B cell (primary cell): ENCODE data around the gene PIK3IP1. TPM values are rescaled to one million over a fixed set of nuclear protein-coding genes. Genes with fewer than 3 reads are reported as not detected.

ENCODE experiments used
- ATAC-seq: fragments of 200-7000 bp; cut with Tn5 transposase; one replicate; pipeline ENCODE4 v1.10.0; 2021; ENCODE audit warnings: low read depth, mild to moderate bottlenecking, moderate number of reproducible peaks, moderate library complexity
- CTCF ChIA-PET: fragments of 350-600 bp; sonication (Branson Sonifier 250); formaldehyde crosslinking; loops from one replicate; lab custom pipeline; 2021; ENCODE audit warnings: antibody characterized with exemption, inconsistent platforms; lab: Charles Lee
- POLR2A ChIA-PET: fragments of 350-600 bp; sonication (Branson Sonifier 250); formaldehyde crosslinking; loops from one replicate; lab custom pipeline; 2021; ENCODE audit warnings: antibody characterized with exemption; lab: Charles Lee
- DNase-seq: peaks from one replicate; pipeline ENCODE4 v3.0.0; 2013
- H2AFZ ChIP-seq: 2 replicates; pipeline ENCODE4 v1.6.1; 2012; ENCODE audit warnings: mild to moderate bottlenecking, low read depth, low read length; ENCODE audit not compliant: insufficient read depth, poor library complexity, severe bottlenecking
- H3K27ac ChIP-seq, 2 donors: 1 replicate in 1 of 2; 2 replicates in 1 of 2; pipeline ENCODE4 v1.5.1; 2012 to 2013; ENCODE audit warnings: low read length in 2 of 2, mild to moderate bottlenecking in 2 of 2, moderate library complexity in 1 of 2
- H3K27me3 ChIP-seq, 4 experiments: fragments of 200-600 bp in 1 of 4; sonication (generic) in 1 of 4; replicated peaks in 1 of 4; 1 replicate in 2 of 4; 2 replicates in 2 of 4; pipeline versions ENCODE4 v1.6.1 to v1.7.0; 2013 to 2016; ENCODE audit warnings: low read length in 3 of 4, mild to moderate bottlenecking in 2 of 4, mixed read lengths in 1 of 4, moderate library complexity in 1 of 4; ENCODE audit not compliant: insufficient read depth in 4 of 4, control insufficient read depth in 3 of 4; ENCODE audit errors: control extremely low read depth in 1 of 4
- H3K36me3 ChIP-seq, 2 experiments: replicated peaks in 1 of 2; 1 replicate in 1 of 2; 2 replicates in 1 of 2; pipeline versions ENCODE4 v1.6.1 to v1.7.1; 2013; ENCODE audit warnings: low read length in 1 of 2; ENCODE audit not compliant: insufficient read depth in 2 of 2, control insufficient read depth in 1 of 2; ENCODE audit errors: control extremely low read depth in 1 of 2, extremely low read depth in 1 of 2
- H3K4me1 ChIP-seq, 2 donors: fragments of 200-600 bp in 1 of 2; sonication (generic) in 1 of 2; 1 replicate in 1 of 2; 2 replicates in 1 of 2; pipeline versions ENCODE4 v1.5.1 to v1.6.1; 2013 to 2017; ENCODE audit warnings: low read length in 2 of 2; ENCODE audit not compliant: control insufficient read depth in 2 of 2, insufficient read depth in 2 of 2
- H3K4me2 ChIP-seq: replicated peaks from 2 replicates; pipeline ENCODE3; 2012; ENCODE audit warnings: mild to moderate bottlenecking, low read depth, low read length; ENCODE audit not compliant: poor library complexity, severe bottlenecking
- H3K4me3 ChIP-seq, 5 experiments: fragments of 200-600 bp in 1 of 5; sonication (generic) in 1 of 5; 1 replicate in 3 of 5; 2 replicates in 2 of 5; pipeline versions ENCODE4 v1.5.1 to v1.7.0; 2011 to 2016; ENCODE audit warnings: low read length in 4 of 5, mild to moderate bottlenecking in 4 of 5, low read depth in 2 of 5, control low read depth in 1 of 5, moderate library complexity in 1 of 5; ENCODE audit not compliant: insufficient read depth in 1 of 5; ENCODE audit errors: control extremely low read depth in 1 of 5, extremely low read depth in 1 of 5
- H3K79me2 ChIP-seq: fragments of 200-600 bp; sonication (generic); one replicate; pipeline ENCODE4 v1.6.0; 2016; ENCODE audit warnings: low read length; ENCODE audit not compliant: control insufficient read depth, insufficient read depth
- H3K9ac ChIP-seq: fragments of 200-600 bp; sonication (generic); 2 replicates; pipeline ENCODE4 v1.6.1; 2017; ENCODE audit warnings: mild to moderate bottlenecking, low read length, moderate library complexity
- H3K9me3 ChIP-seq, 3 donors: one replicate each; pipeline versions ENCODE4 v1.6.1 to v1.7.1; 2013; ENCODE audit warnings: low read length in 2 of 3; ENCODE audit not compliant: control insufficient read depth in 2 of 3, insufficient read depth in 1 of 3; ENCODE audit errors: control extremely low read depth in 1 of 3
- H4K20me1 ChIP-seq: 2 replicates; pipeline ENCODE4 v1.6.0; 2012; ENCODE audit warnings: mild to moderate bottlenecking, low read length; ENCODE audit not compliant: insufficient read depth, control insufficient read depth, poor library complexity, severe bottlenecking
- H3K27ac Mint-ChIP-seq: one replicate; pipeline ENCODE4 v1.8.0; 2021; ENCODE audit warnings: mixed read lengths
- H3K27me3 Mint-ChIP-seq: one replicate; pipeline ENCODE4 v1.8.0; 2021; ENCODE audit warnings: mixed read lengths
- H3K4me1 Mint-ChIP-seq: one replicate; pipeline ENCODE4 v1.8.0; 2021; ENCODE audit warnings: mixed read lengths
- H3K4me3 Mint-ChIP-seq: one replicate; pipeline ENCODE4 v1.8.0; 2021; ENCODE audit warnings: mixed read lengths
- H3K9me3 Mint-ChIP-seq: one replicate; pipeline ENCODE4 v1.8.0; 2022; ENCODE audit warnings: mixed read lengths; ENCODE audit not compliant: insufficient read depth
- EZH2 ChIP-seq: IDR thresholded peaks from 2 replicates; pipeline ENCODE4 v1.6.1; 2012; ENCODE audit warnings: borderline replicate concordance, low read depth, mild to moderate bottlenecking, moderate library complexity, low read length; ENCODE audit not compliant: insufficient read depth, poor library complexity, severe bottlenecking
- WGBS: methylation state at CpG from one replicate; pipeline ENCODE4 v1.1.5; 2013; ENCODE audit warnings: missing lambda C conversion rate; ENCODE audit not compliant: insufficient coverage; 5-methylcytosine and 5-hydroxymethylcytosine counted together
- intact Hi-C: fragments of 100-400 bp; cut with micrococcal nuclease; formaldehyde crosslinking; loops from one replicate; pipeline ENCODE4 v1.10.0; 2022
- polyA plus RNA-seq: library from polyadenylated mRNA; depleted of rRNA; stranded (reverse); fragments of >200 nt; gene quantifications from 2 replicates; pipeline ENCODE4 v1.2.3, GENCODE V29; 2012
- total RNA-seq, 2 donors: library from RNA; stranded (reverse); fragments of 120-200 nt in 1 of 2; gene quantifications; 1 replicate in 1 of 2; 2 replicates in 1 of 2; pipeline versions ENCODE4 v1.2.3 to v1.2.4, GENCODE V29; 2013 to 2022
- TF ChIP-seq, protein P1 (sequence below): fragments of 200-600 bp; IDR thresholded peaks from one replicate; pipeline ENCODE4 v1.8.0; 2022; ENCODE audit warnings: antibody characterized with exemption, mild to moderate bottlenecking

The PIK3IP1 gene
- total and polyA plus RNA-seq, 2 donors (not counting 1 experiment from before 2014, with no cell fraction given): 89.8 to 92.9 TPM

DNA sequence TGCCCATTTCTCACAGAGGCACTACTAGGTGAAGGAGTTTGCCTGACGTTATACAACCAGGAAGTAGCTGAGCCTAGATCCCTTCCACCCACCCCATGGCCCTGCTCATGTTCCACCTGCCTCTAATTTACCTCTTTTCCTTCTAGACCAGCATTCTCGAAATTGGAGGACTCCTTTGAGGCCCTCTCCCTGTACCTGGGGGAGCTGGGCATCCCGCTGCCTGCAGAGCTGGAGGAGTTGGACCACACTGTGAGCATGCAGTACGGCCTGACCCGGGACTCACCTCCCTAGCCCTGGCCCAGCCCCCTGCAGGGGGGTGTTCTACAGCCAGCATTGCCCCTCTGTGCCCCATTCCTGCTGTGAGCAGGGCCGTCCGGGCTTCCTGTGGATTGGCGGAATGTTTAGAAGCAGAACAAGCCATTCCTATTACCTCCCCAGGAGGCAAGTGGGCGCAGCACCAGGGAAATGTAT lies 14.1 kb downstream of the PIK3IP1 start:
- no peak overlapping the region for H3K4me3 Mint-ChIP-seq
- H3K27ac ChIP-seq: peak overlapping the region in 1 of 2 donors; percentile 44
- 98% methylated on average over 7 of the region's 9 CpGs for WGBS

DNA sequence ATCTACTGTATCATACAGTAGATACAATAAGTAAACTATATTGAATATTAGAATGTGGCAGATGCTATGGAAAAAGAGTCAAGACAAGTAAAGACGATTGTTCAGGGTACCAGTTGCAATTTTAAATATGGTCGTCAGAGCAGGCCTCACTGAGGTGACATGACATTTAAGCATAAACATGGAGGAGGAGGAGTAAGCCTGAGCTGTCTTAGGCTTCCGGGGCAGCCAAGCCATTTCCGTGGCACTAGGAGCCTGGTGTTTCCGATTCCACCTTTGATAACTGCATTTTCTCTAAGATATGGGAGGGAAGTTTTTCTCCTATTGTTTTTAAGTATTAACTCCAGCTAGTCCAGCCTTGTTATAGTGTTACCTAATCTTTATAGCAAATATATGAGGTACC lies 14.5 kb downstream of the PIK3IP1 start:
- H3K4me2 ChIP-seq: no peak overlapping the region
- TF ChIP-seq EZH2: no peak
- TF ChIP-seq, protein P1, sequence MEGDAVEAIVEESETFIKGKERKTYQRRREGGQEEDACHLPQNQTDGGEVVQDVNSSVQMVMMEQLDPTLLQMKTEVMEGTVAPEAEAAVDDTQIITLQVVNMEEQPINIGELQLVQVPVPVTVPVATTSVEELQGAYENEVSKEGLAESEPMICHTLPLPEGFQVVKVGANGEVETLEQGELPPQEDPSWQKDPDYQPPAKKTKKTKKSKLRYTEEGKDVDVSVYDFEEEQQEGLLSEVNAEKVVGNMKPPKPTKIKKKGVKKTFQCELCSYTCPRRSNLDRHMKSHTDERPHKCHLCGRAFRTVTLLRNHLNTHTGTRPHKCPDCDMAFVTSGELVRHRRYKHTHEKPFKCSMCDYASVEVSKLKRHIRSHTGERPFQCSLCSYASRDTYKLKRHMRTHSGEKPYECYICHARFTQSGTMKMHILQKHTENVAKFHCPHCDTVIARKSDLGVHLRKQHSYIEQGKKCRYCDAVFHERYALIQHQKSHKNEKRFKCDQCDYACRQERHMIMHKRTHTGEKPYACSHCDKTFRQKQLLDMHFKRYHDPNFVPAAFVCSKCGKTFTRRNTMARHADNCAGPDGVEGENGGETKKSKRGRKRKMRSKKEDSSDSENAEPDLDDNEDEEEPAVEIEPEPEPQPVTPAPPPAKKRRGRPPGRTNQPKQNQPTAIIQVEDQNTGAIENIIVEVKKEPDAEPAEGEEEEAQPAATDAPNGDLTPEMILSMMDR: no peak
- H3K9me3 Mint-ChIP-seq: no peaks in the 10 kb centered on the region
- H3K27ac Mint-ChIP-seq: peak overlapping the region; percentile 50
- H4K20me1 ChIP-seq: peaks cover 9% of the 10 kb centered on the region
- ATAC-seq: no peak
- intact Hi-C loops: no loop called here
- H3K9ac ChIP-seq: no peak overlapping the region
- no peaks in the 10 kb centered on the region for H3K9me3 ChIP-seq
- DNase-seq: no peak
- no peaks in the 10 kb centered on the region for H3K27me3 ChIP-seq
- POLR2A ChIA-PET: no interaction called here
- WGBS: 79% methylated on average over 2 of the region's 5 CpGs
- H3K27me3 Mint-ChIP-seq: no peaks in the 10 kb centered on the region
- H2AFZ ChIP-seq: no peak overlapping the region
- H3K36me3 ChIP-seq: peaks cover 0 to 55% of the 10 kb centered on the region in 2 experiments
- no peak overlapping the region for H3K4me3 Mint-ChIP-seq
- peaks cover 4% of the 10 kb centered on the region for H3K79me2 ChIP-seq
- H3K4me1 ChIP-seq: peaks cover 0 to under 1% of the 10 kb centered on the region in 2 donors
- peaks cover 1% of the 10 kb centered on the region for H3K4me1 Mint-ChIP-seq
- no peak overlapping the region for H3K4me3 ChIP-seq
- CTCF ChIA-PET: interaction anchor here (0.7 to 2.1 kb wide), 2 partner anchors 36 to 1639 kb away, joined by 6 to 14 read pairs; no protein-coding TSS in a partner anchor
- no peak overlapping the region for H3K27ac ChIP-seq

More for the DNA sequence above, 14.1 kb downstream of the PIK3IP1 start:
- H3K27me3 Mint-ChIP-seq: no peaks in the 10 kb centered on the region
- DNase-seq (no peak), ATAC-seq (no peak)
- no peaks in the 10 kb centered on the region for H3K27me3 ChIP-seq
- peaks cover 4% of the 10 kb centered on the region for H3K79me2 ChIP-seq
- H3K4me1 ChIP-seq: no peaks in the 10 kb centered on the region
- intact Hi-C loops: no loop called here
- ChIA-PET CTCF (interaction anchor here (2.1 kb wide), 1 partner anchor 35 kb away, joined by 14 read pairs; no protein-coding TSS in a partner anchor), POLR2A (no interaction called here)
- H3K4me2 ChIP-seq: no peak overlapping the region
- H3K9me3 ChIP-seq: no peaks in the 10 kb centered on the region
- no peak overlapping the region for H3K9ac ChIP-seq
- peak overlapping the region; percentile 50 for H3K27ac Mint-ChIP-seq
- H3K4me1 Mint-ChIP-seq: peaks cover 3% of the 10 kb centered on the region
- no peak overlapping the region for H3K4me3 ChIP-seq
- no peak for TF ChIP-seq EZH2
- TF ChIP-seq, protein P1: no peak
- H3K36me3 ChIP-seq: peaks cover 0 to 56% of the 10 kb centered on the region in 2 experiments
- H3K9me3 Mint-ChIP-seq: no peaks in the 10 kb centered on the region
- H4K20me1 ChIP-seq: peaks cover 9% of the 10 kb centered on the region
- H2AFZ ChIP-seq: no peak overlapping the region
